Glomerular visceral epithelial cell (primary cell): Measurements from ENCODE around the gene CARMIL1.

Source experiments
- DNase-seq: peaks from one replicate; pipeline ENCODE4 v3.0.0-alpha.2; 2016; ENCODE audit errors: extremely low spot score

The CARMIL1 gene

GRCh38 chr6:25652007-25652515, 372.9 kb downstream of the CARMIL1 start, which contains the start of gene SCGN:
Gene SCGN, plus strand, starts transcription at chr6:25652215. Its CDS starts 189 bp downstream, at chr6:25652404.
- peak; percentile 64 for DNase-seq

GRCh38 chr6:25655723-25656122, 376.5 kb downstream of the CARMIL1 start:
- no peak for DNase-seq

GRCh38 chr6:25659633-25660368, 380.6 kb downstream of the CARMIL1 start:
- DNase-seq = no peak

GRCh38 chr6:25660512-25660911, 381.3 kb downstream of the CARMIL1 start:
- peak; percentile 69 for DNase-seq

DNA sequence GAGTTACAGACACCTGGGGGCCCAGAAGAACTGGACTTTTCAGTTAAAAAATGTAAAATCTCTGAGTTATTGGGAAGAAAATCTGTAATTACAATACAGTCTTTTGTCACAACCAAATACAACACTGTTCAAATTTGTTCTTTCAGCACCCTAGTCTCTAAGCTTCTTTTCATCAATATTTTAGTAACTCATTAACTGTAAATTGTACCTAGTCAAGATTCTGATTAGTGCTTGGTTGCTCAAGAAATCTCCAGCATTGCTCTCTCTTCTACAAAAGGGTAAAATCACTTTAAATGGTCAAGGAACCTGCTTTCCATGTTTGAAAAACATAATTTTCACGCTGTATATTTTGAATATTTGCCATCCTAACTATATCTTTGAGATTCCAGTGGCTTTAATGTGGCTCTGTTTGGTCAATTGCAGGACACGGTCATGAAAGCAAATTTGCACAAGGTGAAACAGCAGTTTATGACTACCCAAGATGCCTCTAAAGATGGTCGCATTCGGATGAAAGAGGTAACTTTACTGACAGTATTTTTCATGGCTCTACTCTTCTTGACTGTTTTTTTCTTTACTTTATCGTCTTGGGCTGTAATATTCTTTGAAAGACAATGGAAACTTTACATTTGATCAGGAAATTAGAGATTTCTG, 382.1 kb downstream of the CARMIL1 start:
- DNase-seq = no peak

GRCh38 chr6:25665455-25665854, 386.3 kb downstream of the CARMIL1 start:
- DNase-seq = no peak

DNA sequence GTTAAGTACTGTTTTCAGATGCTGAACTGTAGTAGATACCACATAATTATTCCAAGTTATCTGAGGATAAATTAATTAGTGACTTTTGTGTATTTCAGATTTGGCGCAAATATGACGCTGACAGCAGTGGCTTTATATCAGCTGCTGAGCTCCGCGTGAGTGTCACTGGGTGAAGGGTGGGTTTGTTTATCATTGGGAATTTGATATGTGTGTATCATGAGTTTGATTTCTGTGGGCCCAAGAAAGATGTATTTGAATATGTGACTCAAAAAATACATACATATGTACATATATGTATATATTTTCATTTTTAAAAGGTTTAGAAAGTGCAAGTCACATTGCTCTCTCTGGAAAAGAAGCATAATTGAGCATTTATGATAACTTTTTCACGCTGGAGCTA, 390.2 kb downstream of the CARMIL1 start:
- DNase-seq = no peak
